Measurements from ENCODE around the gene TBCA.

The TBCA gene

DNA sequence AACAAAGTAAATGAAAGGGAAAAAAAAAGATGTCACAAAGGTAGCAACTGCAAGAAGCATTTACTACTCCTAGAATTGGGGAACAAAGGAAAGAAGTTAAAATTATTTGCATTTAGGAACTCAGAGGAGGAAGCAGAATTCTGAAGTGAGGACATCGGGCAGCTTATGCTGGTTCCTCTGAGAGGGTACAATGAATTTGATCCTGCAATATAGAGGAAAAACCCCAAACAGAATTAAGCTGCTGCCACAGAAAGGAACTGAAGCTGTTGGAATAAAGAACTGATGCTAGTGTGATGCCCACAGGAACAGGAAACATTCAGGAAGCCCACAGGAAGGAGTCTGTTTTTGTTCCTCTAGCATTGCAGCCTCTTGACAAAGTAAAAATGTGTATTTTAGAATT lies 22.3 kb upstream of the TBCA start:
- TF ChIP-seq CTCF (IDR thresholded peaks at IDR 0.05; ENCODE audit: low read depth, low read length), result no peak
- no peak for DNase-seq
- Histone ChIP-seq H3K4me3 (ENCODE audit: low read depth, low read length) (no peak overlapping the region), H3K4me1 (no peaks in the 10 kb centered on the region), H3K9me3 (no peaks in the 10 kb centered on the region; the same call in 1 of the 2 replicates), H3K27me3 (peaks cover 14% of the 10 kb centered on the region; the same call in 1 of the 2 replicates), H3K36me3 (no peaks in the 10 kb centered on the region)

- TF ChIP-seq CTCF (IDR thresholded peaks at IDR 0.05; ENCODE audit: low read depth, low read length), result no peak
- Histone ChIP-seq H3K27me3 (peaks cover 14% of the 10 kb centered on the region; the same call in 1 of the 2 replicates), H3K9me3 (no peaks in the 10 kb centered on the region; the same call in 1 of the 2 replicates), H3K4me1 (no peaks in the 10 kb centered on the region), H3K4me3 (ENCODE audit: low read depth, low read length) (no peak overlapping the region), H3K36me3 (no peaks in the 10 kb centered on the region)
- no peak for DNase-seq
These were observed 21.0 kb upstream of the TBCA start for GRCh38 chr5:77797136-77797535.

DNA sequence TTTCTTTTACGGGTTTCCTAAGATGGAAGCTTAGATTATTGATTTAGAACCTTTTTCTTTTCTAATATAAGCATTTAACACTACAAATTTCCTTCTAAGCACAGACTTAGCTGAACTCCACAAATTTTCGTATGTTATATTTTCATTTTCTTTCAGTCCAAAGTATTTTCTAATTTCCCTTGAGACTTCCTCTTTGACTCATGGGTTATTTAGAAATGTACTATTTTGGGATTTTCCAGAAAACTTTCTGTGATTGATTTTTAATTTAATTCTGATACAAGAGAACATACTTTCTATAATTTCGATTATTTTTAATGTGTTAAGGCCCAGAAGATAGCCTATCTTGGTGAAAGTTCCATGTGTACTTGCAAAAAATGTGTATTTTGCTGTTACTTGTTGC lies 19.7 kb upstream of the TBCA start:
- peaks cover 14% of the 10 kb centered on the region; the same call in 1 of the 2 replicates for H3K27me3 ChIP-seq
- no peaks in the 10 kb centered on the region for H3K36me3 ChIP-seq
- no peaks in the 10 kb centered on the region; the same call in 1 of the 2 replicates for H3K9me3 ChIP-seq
- DNase-seq, result no peak
- no peaks in the 10 kb centered on the region for H3K4me1 ChIP-seq
- no peak overlapping the region for H3K4me3 ChIP-seq (ENCODE audit: low read depth, low read length)
- no peak for TF ChIP-seq CTCF (IDR thresholded peaks at IDR 0.05; ENCODE audit: low read depth, low read length)

- no peaks in the 10 kb centered on the region for H3K36me3 ChIP-seq
- H3K27me3 ChIP-seq, result peaks cover 14% of the 10 kb centered on the region; the same call in 1 of the 2 replicates
- no peak for DNase-seq
- H3K9me3 ChIP-seq, result no peaks in the 10 kb centered on the region; the same call in 1 of the 2 replicates
- no peak for TF ChIP-seq CTCF (IDR thresholded peaks at IDR 0.05; ENCODE audit: low read depth, low read length)
- H3K4me1 ChIP-seq, result no peaks in the 10 kb centered on the region
- H3K4me3 ChIP-seq (ENCODE audit: low read depth, low read length), result no peak overlapping the region
These were observed 19.1 kb upstream of the TBCA start for GRCh38 chr5:77795268-77795667.

DNA sequence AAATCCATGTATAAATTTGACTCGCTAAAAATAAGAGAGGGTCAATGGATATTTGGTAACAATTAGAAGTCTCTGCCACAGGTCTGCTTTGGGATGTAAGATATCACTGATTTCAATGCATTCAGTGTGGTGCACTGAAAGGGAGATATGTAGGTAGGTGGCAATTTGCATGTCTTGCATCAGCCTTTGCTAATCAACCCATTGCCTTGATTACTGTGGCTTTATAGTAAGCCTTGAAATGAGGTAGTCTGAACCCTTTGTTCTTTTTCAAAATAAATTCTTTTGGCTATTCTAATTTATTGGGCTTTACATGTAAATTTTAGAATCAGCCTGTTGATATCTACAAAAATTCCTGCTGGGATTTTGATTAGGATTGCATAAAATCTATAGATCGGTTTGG lies 15.8 kb upstream of the TBCA start:
- H3K4me3 ChIP-seq (ENCODE audit: low read depth, low read length), result no peak overlapping the region
- no peaks in the 10 kb centered on the region for H3K4me1 ChIP-seq
- TF ChIP-seq CTCF (IDR thresholded peaks at IDR 0.05; ENCODE audit: low read depth, low read length), result no peak
- DNase-seq, result no peak
- no peaks in the 10 kb centered on the region; the same call in 1 of the 2 replicates for H3K27me3 ChIP-seq
- no peaks in the 10 kb centered on the region; the same call in 1 of the 2 replicates for H3K9me3 ChIP-seq
- H3K36me3 ChIP-seq, result no peaks in the 10 kb centered on the region

- TF ChIP-seq CTCF (IDR thresholded peaks at IDR 0.05; ENCODE audit: low read depth, low read length), result no peak
- H3K4me3 ChIP-seq (ENCODE audit: low read depth, low read length), result no peak overlapping the region
- H3K4me1 ChIP-seq, result no peaks in the 10 kb centered on the region
These were observed 15.2 kb upstream of the TBCA start for GRCh38 chr5:77791356-77791755.

More at GRCh38 chr5:77791356-77791755, 15.2 kb upstream of the TBCA start:
- DNase-seq, result no peak
- H3K36me3 ChIP-seq, result no peaks in the 10 kb centered on the region
- H3K27me3 ChIP-seq, result no peaks in the 10 kb centered on the region; the same call in 1 of the 2 replicates
- no peaks in the 10 kb centered on the region; the same call in 1 of the 2 replicates for H3K9me3 ChIP-seq
